HG02759 (cell line): ENCODE measurements around the gene COL5A1.

Source experiments
- ATAC-seq: cut with Tn5 transposase; IDR thresholded peaks from one replicate; pipeline ENCODE4 v1.9.1; 2021; ENCODE audit warnings: mild to moderate bottlenecking, moderate library complexity; ENCODE audit not compliant: unreplicated experiment

COL5A1 gene

DNA sequence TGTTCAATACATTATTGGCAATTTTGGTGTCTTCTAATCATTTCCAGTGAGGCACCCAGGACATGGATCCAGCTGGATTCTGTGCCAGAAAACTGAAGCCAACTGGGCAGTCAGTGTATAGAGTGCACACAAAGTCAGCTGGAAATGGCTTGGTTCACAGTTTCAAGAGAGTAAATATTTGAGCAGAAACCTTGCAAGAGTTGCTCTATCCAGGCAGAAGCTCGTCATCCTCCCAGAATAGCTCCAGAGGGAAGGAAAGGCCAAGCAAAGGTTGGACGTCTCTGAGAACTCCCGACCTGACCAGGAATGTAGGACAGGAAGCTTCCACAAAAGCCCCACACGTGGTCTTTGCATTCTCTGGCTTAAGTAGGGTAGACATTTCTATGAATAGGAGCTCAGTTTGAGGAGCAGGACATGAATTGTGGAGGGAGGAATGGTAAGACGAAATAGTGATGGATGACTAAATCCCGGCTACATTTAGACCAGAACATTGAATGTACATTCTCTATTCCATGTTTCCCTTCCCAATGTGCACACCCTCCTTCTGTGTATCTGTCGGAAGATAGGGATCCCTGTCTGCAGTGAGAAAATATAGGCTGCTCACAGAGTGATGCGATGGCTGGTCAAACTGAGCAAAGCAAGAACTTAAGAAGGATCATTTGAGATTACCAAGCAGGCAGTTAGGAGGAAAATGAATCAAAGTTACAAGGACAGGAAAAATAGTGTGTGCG lies 166.3 kb downstream of the COL5A1 start:
- ATAC-seq = no peak

DNA sequence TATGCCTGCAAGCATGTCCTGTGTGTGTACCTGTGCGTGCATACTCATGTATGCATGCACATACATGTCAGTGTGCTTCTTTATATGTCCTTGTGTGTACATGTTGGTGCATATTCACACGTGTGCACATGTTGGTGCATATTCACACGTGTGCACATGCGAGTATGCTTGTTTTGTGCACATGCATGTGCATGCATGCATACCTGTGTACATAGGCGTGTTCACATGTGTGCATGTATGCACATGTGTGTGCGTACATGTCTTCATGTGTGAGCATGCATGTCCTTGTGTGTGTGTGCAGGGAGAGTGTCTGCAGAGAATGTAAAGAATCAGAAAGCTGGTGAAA lies 166.8 kb downstream of the COL5A1 start:
- no peak for ATAC-seq

DNA sequence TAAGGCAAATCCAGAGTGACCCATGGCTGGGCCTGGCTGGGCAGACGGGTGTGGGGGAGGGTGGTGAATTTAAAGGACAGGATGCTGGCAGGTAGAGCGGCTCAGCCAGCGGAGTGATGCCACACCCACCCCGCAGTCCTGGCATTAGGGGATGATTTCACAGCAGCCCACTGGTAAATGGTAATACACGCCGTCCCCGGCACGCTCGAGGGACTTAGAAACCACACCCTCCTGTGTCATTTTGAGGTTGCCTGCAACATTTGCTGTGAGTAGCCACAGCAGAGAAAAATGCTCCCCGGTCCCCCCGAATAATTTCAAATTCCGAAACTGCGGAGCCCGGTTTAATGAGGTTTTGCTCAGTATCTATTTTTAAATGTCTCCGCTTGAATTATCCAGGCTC lies 167.7 kb downstream of the COL5A1 start:
- no peak for ATAC-seq

DNA sequence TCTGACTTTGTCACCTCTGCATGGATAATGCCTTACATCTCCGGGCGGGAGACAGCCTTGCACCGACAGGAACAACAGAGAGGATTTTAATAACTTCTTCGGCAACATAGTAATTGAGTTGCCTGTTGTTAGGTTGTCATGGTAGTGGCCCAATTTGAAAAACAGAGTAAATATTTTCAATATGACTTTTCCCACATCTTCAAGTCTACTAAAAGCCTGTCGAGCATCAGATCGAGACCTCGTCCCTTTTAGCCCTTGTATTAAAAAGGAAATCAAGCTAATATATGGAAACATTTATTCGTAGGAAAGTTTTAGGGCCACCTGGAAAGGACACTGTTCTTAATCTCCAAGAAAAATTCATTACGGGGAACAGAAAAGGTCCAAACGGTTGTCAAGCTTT lies 168.2 kb downstream of the COL5A1 start:
- no peak for ATAC-seq

DNA sequence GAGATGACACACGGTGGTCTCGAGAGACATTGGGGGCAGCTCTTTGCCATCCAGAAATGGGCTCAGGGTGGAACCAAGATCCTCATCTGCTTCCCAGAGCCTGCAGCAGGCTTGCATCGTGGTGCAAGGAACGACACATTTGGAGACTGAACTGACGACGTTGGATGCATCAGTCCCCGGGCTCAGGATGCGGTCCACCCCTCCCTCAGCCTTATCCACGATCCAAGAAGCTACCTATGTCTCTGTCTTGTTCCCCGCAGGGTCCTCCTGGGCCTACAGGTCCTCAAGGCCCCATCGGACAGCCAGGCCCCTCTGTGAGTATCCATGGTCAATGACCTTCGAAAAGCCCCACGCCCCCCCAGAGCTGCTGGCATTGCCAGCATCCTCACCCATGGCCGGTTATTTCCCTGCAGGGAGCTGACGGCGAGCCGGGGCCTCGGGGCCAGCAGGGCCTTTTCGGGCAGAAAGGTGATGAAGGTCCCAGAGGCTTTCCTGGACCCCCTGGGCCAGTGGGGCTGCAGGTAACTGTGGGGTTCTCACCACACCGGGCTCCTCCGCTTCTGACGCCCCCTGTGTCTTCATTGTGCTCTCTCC lies 169.6 kb downstream of the COL5A1 start:
- ATAC-seq = no peak

DNA sequence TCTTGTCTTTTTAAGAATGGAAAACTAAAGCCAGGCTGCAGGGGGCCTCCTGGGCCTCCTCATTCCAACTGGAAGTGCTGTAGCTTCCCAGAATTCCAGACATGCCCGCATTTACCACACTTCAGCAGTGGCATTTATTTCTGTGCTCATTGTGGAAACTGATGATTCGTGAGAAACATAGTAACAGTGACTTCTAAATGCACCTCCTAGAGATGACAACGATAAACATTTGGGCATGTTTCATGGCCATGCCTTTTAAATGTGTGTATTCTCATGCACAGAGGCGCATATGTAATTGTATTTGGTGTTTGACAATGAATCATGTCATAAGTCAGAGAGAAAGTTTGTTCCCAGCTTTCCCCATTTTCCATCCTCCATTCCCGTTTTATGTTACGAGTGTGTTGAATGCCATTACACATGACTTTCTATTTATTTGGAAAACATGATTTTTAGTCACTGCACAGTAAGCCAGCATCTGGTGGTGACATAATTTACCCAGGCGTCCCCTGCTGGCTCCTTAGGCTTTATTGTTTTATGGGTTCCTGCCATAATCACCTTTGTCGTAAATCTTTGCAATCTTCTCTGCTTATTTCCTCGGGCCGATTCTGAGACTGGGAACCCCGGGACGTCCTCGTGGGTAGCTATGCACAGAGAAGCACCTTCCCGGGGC lies 170.2 kb downstream of the COL5A1 start:
- no peak for ATAC-seq

DNA sequence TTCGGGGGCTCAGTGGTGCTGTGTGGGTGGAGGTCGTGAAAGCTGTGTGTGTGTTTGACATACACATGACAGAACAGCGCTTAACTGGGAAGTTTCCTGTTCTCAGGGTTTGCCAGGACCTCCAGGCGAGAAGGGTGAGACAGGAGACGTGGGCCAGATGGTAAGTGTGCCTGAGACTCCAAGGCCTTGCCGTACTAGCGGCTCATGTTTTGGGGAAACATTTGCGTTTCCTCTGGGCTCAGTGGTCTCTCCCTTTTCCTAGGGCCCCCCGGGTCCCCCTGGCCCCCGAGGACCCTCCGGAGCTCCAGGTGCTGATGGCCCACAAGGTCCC lies 170.7 kb downstream of the COL5A1 start:
- no peak for ATAC-seq

DNA sequence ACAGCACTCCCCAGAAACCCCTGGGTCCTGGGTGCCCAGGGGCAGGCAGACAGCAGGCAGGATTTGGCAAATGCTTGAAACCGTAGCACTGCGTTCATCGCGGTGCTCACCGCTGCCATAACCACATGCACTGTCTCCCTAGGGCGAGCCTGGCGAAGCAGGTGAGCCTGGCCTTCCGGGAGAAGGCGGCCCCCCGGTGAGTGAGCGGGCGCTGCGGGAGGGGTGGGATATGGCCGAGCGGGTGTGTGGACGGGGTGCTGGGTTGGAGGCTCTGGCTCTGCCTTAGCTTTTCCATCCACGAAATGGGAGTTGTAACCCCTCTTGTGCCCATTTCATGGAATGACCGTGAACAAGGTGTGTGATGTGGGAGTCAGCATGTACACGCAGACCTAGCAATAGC lies 172.2 kb downstream of the COL5A1 start:
- ATAC-seq = no peak

DNA sequence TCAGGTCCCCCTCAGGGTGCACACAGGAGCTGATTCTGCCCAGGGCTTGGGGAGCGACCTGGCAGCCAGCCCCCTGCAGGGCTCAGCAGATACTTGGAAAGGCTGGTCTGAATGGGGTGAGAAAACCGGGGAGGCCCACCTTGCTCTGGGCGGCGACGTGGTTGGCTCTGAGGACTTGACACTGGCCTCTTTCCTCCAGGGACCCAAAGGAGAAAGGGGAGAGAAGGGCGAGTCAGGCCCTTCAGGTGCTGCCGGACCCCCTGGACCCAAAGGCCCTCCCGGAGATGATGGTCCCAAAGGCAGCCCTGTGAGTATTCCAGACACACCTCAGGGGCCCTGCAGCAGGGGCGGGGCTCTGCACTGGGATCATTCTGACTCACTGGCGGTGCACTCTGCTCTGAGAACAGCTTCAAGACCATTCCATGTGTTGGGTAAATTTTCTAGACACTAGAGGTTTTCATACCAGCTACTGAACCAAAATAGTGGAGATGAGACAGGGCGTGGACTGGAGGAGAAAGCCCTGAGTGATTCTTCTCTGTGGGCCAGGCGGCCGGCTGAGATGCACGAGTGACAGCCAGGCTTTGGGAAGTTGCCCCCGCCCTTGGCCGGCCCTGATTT lies 173.1 kb downstream of the COL5A1 start:
- no peak for ATAC-seq

DNA sequence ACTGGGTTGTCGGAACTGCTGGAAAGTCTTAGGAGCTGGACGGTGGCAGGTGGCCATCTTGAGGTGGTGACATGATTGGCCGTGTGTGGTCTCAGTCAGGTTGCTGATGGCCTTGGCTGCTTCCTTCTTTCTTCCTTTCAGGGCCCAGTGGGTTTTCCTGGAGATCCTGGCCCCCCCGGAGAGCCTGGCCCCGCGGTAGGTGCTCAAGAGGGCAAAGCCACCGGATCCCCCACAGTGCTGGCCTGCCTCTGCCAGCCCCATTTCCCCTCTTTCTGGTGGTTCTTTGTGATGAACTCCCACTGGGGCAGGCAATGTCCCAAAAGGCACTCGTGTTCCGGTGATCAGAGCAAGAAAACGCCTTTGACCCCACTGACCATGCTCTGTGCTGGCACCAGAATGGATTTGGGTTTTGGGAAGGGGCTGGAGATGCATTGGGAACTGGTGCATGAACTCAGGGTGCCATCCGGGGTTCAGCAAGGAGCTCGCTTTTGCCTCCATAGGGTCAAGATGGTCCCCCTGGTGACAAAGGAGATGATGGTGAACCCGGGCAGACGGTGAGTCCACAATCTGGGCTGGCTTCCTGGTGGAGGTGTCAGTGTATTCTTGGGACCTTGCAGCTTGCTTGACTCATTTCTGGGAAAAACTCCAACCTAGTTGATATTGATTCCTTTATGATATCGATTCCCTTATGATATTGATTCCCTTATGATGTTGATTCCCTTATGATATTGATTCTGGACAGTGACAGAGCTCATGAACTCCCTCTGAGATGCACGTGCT lies 174.0 kb downstream of the COL5A1 start:
- no peak for ATAC-seq

DNA sequence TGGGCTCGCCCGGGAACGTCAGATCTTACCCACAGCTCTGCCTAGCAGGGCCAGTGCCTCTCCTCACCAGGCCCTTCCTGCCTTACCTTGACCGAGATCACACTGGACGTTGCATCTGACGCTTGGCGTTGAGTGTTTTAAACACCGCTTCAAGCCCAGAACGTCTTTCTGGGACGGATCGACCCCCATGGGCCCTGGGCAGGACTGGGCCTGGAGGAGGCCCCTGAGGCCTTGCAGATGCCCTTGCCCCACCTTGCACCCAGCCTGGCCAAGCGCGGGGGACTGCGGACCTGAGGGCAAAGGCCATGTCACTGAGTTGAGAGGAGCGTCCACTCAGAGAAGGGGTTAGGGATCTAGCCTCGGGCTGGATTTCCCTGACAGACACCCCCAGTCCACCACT lies 174.7 kb downstream of the COL5A1 start:
- ATAC-seq = no peak

DNA sequence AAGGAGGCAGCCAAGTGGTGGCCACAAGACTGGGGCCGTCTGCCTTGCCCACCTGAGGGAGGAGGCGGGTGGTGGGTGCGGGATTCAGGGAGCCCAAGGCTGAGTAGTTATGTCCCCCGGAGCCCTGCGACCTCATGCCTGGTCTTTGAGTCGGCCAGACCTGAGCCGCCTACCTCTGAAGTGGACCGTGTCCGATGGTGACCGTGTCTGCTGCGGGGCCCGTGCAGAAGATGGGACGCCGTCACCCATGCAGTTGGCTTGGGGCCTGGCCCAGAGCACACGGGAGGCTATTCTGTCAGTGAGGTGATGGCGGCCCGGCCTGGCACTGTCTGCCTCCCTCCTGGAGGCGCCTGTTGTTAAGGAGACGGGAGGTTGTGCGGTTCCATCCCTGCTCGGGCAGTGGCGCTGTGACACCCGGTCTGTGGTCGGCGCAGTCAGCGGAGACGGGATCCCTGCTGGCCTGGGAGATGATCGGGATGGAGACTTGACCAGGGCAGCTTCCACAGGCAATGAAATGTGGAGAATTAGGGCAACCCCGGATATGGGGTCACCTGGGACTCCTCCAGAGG lies 176.5 kb downstream of the COL5A1 start:
- ATAC-seq = no peak

DNA sequence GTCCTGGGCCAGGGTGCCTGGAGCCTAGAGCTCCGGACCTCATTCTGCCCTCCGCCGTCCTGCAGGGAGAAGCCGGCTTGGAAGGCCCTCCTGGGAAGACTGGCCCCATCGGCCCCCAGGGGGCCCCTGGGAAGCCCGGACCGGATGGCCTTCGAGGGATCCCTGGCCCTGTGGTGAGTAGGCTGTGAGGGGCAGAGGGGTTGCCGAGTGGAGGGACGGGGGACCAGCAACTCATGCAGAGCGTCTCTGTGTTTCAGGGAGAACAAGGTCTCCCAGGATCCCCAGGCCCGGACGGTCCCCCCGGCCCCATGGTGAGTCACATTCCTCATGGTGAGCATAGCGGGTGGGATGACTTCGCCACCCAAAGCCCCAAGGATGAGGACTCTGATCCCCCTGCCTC lies 177.0 kb downstream of the COL5A1 start:
- ATAC-seq = no peak

DNA sequence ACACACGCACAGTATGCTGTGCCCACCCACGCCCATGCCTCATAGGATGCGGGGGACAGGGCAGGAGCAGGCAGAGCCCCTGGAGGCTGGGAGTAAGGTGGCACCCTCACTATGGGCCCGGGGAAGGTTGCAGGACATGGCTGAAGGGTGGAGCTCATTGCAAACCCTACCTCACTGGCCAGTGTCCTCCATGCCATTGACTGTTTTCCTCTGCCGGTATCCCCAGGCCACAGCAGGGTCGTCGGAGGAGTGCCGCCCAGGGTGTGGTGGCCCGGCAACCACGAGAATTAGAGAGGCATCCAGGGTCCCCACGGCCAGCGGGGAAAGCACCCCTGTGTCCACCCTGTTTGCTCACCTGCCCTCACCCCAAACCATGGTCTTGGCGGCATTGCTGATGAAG lies 179.3 kb downstream of the COL5A1 start:
- no peak for ATAC-seq

DNA sequence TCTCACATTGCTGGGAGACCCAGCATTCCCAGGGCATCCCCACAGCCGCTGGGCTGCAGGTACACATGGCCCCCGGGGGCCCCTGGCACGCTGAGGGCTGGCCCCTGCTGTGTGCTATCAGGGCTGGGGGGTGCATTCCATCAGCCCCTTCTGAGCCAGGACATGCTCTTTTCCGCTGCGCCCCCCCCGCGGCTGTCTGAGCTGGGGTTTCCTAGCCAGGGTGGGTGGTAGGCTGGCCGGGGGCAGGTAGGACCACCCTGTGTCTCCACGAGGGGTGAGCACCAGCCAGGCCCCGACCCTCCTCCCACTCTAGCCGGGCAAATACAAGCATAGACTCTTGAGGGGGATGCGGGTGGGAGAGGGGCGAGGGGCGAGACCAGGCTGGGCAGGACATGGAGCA lies 180.9 kb downstream of the COL5A1 start:
- no peak for ATAC-seq

DNA sequence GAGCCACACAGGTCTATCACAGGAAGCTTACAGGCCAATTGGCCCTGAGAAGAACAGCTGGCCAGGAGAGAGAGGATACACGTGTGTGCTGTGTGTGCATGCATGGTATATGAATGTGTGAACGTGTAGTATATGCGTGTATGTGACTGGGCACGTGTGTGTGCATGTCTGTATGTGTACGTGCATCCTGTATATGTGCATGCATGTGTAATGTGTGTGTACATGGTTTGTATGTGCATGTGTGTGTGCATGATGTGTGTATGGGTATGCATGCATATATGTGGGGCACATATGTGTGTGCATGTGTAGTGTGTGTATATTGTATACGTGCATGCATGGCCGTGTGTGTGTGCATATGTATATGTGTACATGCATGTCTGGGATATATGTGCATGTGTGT lies 182.0 kb downstream of the COL5A1 start:
- ATAC-seq = no peak

DNA sequence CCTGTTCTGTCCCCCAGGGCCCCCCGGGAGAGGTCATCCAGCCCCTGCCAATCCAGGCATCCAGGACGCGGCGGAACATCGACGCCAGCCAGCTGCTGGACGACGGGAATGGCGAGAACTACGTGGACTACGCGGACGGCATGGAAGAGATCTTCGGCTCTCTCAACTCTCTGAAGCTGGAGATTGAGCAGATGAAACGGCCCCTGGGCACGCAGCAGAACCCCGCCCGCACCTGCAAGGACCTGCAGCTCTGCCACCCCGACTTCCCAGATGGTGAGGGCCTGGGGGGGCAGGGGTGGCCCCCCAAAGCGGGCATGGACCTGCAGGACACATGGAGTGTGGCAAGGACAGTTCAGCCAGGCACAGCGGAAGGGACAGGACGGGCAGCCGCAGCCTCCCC lies 183.0 kb downstream of the COL5A1 start:
- no peak for ATAC-seq

DNA sequence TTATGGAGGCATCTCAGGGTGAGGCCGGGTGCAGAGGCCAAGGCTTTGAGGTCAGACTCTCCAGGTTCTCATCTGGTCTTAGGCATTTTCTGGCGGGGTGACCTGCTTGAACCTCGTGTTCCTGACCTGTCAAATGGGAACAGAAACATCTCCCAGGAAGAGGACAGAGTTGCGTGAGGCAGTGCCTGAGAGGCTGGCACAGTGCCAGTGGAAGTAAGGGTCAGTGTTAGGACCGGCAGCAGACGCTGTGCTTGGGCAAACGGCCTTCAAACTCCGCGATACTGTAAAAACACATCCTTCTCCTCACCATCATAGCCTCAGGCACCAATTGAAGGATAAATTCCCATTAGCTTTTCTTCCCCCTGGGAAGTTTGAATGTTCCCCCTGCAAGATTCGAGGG lies 183.4 kb downstream of the COL5A1 start:
- ATAC-seq = no peak

DNA sequence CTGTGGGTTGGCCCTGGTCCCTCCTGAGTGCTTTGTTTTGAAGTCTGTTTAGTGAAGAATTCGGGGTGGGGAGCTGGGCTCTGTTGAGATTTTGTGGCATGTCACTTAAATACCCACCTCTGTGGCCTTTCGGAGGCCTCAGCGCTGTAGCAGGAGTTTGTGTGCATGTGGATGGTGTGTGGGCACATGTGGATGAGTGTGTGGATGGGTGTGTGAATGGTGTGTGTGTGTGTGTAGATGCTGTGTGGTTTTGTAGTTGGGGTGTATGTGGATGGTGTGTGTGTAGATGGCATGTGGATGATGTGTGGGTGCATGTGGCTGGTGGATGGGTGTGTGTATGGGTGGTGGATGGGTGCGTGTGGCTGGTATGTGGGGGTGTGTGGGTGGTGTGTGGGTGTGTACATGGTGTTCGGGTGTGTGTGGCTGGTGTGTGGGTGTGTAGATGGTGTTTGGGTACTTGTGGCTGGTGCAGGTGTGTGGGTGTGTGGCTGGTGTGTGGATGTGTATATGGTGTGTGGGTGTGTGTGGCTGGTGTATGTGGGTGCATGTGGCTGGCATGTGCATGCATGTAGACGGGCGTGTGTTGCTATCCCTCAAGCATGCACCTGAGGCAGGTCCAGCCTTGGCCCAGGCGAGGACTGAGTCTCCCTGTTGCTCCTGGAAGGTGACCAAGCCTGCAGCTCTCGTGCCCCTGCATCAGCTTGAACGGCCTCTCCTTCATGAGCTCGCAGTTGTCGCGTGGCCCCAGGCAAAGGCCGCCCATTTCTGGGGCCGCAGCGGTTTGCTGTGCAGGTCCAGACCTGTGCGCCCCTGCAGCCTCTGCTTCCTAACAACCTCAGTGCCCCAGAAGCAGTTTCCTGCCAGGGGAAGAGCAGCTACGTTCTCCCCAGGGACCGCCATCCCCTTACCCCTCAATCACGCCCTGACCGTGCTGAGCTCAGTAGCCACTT lies 185.0 kb downstream of the COL5A1 start:
- ATAC-seq = no peak

DNA sequence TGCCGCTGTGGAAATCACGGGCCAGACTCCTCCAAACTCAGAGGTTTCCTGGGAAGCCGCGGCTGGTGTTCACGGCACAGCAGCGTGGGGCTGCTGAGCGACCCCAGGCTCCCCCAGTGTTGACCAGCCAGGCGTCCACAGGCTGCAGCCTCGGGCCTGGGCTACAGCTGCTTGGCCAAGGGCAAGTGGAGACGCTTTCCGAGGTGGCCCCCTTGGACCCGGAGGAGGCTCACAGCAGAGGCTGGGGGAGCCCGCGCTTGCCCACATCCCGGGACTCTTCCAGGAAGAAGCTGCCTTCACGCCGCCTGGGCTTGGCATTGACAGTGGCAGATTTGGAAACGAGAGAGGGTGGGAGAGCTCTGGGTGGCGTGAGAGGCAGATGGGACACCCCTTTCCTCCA lies 186.0 kb downstream of the COL5A1 start:
- ATAC-seq = no peak
